HG03469 (cell line): ENCODE data around the gene SAXO1.
"Not testable (repeated sequence)": the region's sequence is repeated elsewhere in the genome, so short reads cannot be mapped to it uniquely, and the experiment has no call there.

Source experiments
- ATAC-seq: cut with Tn5 transposase; IDR thresholded peaks from one replicate; pipeline ENCODE4 v1.9.1; 2021; ENCODE audit warnings: mild to moderate bottlenecking, moderate library complexity, moderate number of reproducible peaks; ENCODE audit not compliant: unreplicated experiment

The SAXO1 gene

GRCh38 chr9:19000133-19000532 is 32.9 kb downstream of the SAXO1 start:
- no peak for ATAC-seq

DNA sequence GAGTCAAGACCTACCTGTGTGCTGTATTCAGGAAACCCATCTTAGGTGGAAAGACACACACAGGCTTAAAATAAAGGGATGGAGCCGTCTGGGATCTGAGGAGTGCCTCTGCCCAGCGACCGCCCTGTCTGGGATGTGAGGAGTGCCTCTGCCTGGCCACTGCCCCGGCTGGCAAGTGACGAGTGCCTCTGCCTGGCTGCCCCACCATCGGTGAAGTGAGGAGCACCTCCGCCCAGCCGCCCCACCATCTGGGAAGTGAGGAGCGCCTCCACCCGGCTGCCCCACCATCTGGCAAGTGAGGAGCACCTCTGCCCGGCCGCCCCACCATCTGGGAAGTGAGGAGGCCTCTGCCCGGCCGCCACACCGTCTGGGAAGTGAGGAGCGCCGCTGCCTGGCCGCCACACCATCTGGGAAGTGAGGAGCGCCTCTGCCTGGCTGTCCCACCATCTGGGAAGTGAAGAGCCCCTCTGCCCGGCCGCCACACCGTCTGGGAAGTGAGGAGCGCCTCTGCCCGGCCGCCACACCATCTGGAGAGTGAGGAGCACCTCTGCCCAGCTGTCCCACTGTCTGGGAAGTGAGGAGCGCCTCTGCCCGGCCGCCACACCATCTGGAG is 33.7 kb downstream of the SAXO1 start:
- ATAC-seq: no peak

GRCh38 chr9:18997151-18997550 is 35.9 kb downstream of the SAXO1 start:
- ATAC-seq: no peak

DNA sequence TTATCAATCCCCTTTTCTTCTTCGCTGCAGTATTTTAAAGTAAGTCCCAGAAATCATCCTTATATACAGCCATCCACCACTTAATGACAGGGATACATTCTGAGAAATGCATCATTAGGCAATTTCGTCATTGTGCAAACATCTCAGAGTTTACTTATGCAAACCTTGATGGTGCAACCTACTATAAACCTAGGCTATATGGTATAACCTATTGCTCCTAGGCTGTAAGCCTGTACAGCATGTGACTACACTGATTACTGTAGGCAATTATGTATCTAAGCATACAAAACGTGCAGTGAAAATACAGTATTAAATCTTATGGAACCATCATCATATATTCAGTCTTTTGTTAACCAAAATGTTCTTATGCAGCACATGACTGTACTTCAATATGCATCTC is 36.8 kb downstream of the SAXO1 start:
- ATAC-seq: no peak

GRCh38 chr9:18994263-18994916 is 38.6 kb downstream of the SAXO1 start:
- no peak for ATAC-seq

DNA sequence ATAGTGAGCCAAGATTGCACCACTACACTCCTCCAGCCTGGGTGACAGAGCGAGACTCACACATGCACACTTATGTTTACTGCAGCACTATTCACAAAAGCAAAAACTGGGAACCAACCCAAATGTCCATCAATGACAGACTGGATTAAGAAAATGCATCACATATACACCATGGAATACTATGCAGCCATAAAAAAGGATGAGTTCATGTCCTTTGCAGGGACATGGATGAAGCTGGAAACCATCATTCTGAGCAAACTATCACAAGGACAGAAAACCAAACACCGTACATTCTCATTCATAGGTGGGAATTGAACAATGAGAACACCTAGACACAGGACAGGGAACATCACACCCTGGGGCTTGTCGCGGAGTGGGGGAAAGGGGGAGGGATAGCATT is 41.8 kb downstream of the SAXO1 start:
- not testable (repeated sequence) for ATAC-seq

DNA sequence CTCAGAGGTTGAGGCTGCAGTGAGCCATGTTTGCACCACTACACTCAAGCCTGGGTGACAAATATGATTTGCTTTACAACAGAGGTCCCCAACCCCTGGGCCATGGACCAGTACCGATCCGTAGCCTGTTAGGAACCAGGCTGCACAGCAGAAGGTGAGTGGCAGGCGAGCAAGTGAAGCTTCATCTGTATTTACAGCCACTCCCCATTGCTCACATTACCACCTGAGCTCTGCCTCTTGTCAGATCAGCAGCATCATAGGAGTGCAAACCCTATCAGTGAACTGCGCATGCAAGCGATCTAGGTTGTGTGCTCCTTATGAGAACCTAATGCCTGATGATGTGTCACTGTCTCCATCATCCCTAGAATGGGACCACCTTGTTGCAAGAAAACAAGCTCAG is 42.5 kb downstream of the SAXO1 start:
- ATAC-seq: no peak

DNA sequence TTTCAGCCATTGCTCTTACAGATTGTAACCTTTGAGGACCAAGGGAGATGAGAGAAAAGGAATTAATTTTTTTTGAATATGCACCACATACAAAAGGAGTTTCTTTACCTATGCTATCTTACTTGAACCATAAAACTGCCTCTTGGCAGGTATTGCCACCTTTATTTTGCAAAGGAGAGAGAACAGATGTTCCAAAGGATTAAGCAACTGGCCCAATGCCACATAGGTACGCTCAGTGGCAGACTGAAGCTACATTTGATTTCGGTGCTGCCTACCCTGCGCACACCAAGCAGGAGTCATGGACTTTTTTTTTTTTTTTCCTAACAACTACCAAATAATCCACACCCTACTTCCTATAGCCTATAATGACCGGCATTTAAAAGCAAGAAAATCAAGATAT is 43.1 kb downstream of the SAXO1 start:
- ATAC-seq: no peak

DNA sequence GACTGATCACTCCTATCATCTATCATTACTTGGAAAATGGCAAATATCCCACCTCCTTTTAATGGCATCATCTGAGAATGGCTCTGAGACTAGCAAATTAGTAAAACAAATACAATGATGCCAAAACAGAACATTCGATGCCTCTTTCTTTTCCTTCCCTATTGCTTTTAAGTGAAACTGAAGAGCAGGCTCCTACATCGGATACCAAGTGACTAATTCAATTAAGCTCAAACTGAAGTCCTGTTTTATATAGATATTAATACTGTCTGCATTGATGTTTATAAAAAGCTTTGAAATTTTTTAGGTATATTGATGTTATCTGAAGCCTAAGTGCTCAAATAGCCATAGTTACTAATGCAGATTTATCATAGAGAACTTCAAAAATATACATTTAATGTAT is 43.9 kb downstream of the SAXO1 start:
- ATAC-seq: no peak

DNA sequence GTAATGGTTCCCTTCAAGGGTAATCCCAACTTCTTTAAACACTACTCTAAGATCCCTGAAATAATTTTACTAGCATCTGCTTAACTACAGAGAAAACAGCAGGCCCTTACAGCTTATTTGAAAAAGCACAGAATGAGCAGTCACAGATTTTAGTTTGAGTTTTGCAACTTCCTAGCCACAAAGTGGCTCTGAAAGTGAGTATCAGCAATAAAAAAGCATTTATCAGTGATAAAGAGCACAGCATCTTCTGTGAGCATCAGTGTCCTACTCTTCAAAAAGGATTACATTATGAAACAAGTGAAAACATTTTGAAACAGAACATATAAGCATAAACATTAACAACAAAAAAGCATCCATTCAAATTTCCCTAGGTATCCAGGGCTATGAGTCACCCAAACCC is 45.0 kb downstream of the SAXO1 start:
- no peak for ATAC-seq

DNA sequence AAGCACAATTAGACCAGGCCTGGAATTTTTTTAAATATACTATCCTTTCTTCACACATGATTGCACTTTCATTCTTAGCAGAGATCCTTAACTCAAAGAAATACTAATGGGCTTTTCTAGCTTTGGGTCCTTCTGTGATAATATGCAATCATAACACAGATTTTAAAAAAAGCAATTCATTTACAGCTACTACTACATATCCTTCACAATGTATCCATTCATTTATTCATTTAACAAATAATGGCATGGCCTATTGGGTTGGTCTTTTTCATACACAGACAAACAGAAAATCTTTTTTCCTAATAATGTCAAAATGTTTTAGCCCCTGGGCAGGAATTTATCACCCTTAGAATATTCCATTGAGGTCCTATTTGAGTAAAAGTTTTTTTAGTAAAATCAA is 47.0 kb downstream of the SAXO1 start:
- ATAC-seq: no peak

GRCh38 chr9:18985464-18985951 is 47.5 kb downstream of the SAXO1 start:
- no peak for ATAC-seq

GRCh38 chr9:18982262-18982620 is 50.8 kb downstream of the SAXO1 start:
- no peak for ATAC-seq

DNA sequence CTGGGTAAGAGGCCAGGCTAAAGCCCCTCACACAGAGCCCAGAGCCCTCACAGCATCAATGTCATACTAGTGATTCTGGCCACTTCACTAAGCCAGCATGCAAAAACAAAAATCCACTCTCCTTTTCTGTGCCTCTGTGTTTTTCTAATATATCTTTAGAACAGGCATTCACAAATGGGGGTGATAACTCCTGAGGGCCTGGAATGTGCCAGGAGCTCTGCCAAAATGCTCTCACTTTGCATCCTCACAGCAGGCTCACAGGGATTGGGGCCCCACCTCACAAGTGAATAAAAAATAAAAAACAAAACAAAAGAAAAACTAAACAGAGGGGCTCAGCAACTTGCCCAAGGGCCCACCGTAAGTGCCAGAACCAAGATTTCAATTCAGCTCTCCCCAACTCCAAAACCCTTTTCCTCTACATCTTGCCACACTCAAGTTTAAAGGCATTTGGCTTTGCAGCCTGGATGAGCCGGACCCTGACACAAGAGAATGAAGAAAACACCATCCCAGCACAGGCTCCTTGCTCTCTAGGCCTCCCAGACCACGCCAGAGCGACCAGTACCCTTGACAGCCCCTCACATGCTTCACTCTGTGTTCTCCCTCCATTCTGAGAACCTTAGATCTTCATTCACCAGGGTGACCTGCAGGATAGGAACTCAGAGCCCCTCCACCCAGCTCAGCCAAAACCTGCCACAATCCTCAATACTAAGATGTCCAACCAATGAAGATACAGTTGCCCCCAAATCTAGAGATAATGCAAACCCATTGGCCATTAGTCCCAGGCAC is 51.3 kb downstream of the SAXO1 start:
- ATAC-seq: no peak

GRCh38 chr9:18980189-18980588 is 52.8 kb downstream of the SAXO1 start:
- ATAC-seq: no peak

DNA sequence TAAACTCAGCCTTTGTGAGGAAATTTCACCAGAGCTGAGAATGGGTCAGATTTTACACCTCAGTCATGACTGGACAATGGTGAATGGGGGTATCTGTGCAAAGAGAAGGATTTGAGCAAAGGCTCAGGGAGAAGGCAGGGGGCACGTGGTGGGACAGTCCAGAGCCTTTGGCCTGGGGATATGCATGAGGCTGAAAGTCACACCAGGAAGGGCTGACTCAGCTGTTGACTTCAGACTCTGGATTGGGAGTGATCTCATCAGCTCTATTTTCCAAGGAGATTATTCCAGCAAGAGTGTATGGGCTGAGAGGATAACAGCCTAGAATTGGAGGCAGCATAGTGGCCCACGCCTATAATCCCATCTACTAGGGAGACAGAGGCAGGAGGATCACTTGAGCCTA is 53.6 kb downstream of the SAXO1 start:
- ATAC-seq: no peak

DNA sequence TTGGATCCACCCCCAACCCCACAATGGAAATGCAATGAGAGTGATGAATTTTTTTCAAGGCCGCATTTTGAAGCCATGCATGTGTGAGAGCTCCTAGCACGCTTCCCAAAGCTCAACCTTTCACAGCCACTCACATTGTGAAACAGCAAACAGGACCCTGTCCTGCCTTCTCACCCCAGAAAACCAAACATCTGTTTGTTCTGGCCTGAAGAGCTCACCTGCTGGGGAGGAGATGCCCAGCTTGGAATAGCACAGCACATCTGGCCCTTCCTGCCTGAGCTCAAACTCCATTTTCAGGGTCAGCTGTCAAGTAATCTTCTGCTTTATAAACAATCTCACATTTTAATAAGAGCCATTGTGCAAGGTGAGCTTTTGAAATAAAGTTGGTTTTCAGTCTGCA is 54.8 kb downstream of the SAXO1 start:
- no peak for ATAC-seq

DNA sequence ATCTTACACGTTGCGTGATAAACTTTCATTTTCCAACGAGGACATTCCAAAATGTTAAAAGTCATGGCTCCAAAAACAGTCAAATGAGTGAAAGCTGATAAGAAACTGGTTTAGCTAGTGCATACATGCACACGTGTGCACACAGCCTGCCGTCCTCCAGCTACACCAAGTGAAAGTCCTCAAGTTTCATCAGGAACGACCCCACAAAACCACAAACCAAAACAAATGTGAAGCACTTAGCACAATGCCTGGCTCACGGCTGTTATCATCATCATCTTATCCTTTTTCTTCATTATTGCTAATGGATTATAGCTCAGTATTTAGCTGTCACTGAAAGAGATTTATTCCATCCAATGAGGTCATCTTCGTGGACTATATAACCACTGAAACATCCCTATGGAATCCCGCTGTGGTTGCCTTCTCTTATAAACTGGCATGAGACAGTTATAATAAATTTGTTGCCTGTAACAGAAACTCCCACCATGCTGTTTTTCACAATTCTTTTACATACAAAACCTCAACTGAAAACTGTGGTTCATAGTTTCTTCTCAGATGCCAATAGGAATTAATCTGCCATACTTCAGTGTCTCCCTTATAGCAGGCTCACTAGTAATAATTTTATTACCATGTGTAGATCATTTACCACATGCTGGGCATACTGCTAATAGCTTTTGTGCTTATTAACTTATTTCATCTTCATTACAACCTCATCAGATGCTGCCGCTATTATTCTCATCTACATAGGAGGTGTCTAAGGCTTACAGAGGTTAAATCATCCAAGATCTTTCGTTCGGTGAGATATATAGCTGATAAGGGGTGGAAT is 56.1 kb downstream of the SAXO1 start:
- no peak for ATAC-seq

DNA sequence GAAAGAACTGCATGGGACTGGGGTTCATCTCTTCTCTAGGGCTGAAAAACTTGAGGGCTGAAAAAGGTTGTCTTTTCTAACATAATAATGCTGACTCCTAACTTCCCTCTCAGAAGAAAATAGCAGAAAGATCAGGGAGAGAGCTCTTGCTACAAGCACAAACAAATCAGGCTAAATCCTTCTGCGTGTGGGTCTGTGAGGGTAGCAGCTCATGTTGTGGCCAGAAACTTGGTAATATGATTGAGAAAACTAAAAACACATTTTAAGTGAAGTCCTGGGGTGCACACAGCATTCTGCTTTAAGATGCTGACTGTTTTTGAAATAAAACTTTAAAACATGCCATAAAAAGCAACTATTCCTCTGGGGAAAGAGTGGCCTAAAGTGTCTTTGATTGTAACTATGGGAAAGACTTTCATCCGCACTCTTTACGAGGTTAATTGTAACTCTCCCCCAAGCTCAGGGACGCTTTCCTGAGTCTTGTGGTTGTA is 56.7 kb downstream of the SAXO1 start:
- ATAC-seq: no peak

DNA sequence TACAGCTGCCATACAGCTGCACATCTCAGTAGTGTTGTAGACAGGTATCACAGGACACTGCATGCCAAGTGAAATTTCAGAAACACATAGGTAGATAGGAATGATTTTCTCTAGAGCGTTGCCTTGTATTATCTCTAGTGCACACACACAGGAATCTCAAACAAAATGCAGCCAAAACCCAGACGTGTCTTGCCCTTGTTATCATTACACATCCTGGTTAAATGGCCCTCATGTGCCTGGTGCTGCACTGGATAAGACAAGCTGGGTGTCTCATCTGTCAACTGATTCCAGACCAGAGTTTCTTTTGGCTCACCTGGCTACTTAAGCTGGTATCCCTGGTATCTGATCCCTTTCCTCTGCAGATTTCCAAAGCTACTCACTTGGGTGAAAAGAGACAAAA is 59.7 kb downstream of the SAXO1 start:
- ATAC-seq: no peak

DNA sequence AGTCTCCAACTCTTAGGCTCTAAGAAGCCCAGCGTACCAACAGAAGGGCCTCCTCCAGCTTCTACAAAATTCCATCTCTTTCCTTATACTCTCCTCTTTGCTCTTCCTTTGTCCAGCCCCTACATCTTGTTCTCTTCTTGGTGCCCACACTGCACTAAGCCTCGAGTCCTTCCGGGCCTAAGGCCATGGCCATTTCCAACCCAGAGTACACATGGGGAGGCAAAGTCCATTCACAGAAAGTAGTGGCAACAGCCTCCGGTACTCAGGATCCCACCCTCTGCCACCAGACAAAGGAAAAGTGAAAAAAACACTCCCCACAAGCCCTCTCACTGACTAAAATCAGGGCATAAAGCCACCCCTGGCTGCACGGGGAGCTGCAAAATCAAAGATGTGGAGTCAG is 60.3 kb downstream of the SAXO1 start:
- no peak for ATAC-seq
